ENCODE data around the gene IL1RAPL1.

GRCh38 chrX:28586981-28587551, at the start of gene IL1RAPL1:
- TF ChIP-seq GATA2 (IDR thresholded peaks at IDR 0.05; ENCODE audit: low read depth, low read length) (no peak), GATA3 (IDR thresholded peaks at IDR 0.05; ENCODE audit: low read depth, low read length) (no peak)
